DND-41 (cell line): ENCODE data around the gene ACAD10.

Source experiments
- CTCF ChIP-seq: IDR thresholded peaks from 2 replicates; pipeline ENCODE4 v1.5.1; 2012; ENCODE audit warnings: borderline replicate concordance, low read length, moderate library complexity, mild to moderate bottlenecking; ENCODE audit not compliant: poor library complexity, severe bottlenecking; ENCODE audit errors: extremely low read depth
- EZH2 ChIP-seq: IDR thresholded peaks from 3 replicates; pipeline ENCODE4 v1.6.1; 2012; ENCODE audit warnings: borderline replicate concordance, low read depth, mild to moderate bottlenecking, moderate library complexity, low read length, inconsistent platforms; ENCODE audit not compliant: severe bottlenecking

- TF ChIP-seq CTCF: no peak
- no peak for TF ChIP-seq EZH2
Measured at GRCh38 chr12:111749391-111749790, 63.5 kb downstream of the ACAD10 start.
